Muscle layer of colon (tissue), 2 donors: Measurements from ENCODE around the gene LRMDA.

ENCODE experiments used
- H3K27ac ChIP-seq: one replicate; pipeline ENCODE4 v1.7.0; 2013; ENCODE audit warnings: low read depth, mild to moderate bottlenecking, low read length, moderate library complexity
- H3K27me3 ChIP-seq, 2 donors: one replicate each; pipeline ENCODE4 v1.7.0; 2013; ENCODE audit warnings: low read length in 2 of 2, mild to moderate bottlenecking in 2 of 2; ENCODE audit not compliant: insufficient read depth in 2 of 2, control insufficient read depth in 1 of 2
- H3K36me3 ChIP-seq: one replicate; pipeline ENCODE4 v1.7.0; 2013; ENCODE audit warnings: mild to moderate bottlenecking, low read length; ENCODE audit not compliant: insufficient read depth
- H3K4me1 ChIP-seq: one replicate; pipeline ENCODE4 v1.7.0; 2013; ENCODE audit warnings: mild to moderate bottlenecking, low read length; ENCODE audit not compliant: insufficient read depth
- H3K4me3 ChIP-seq, 2 donors: one replicate each; pipeline ENCODE4 v1.7.0; 2013; ENCODE audit warnings: low read length in 2 of 2, low read depth in 1 of 2, mild to moderate bottlenecking in 1 of 2, moderate library complexity in 1 of 2
- H3K9ac ChIP-seq: one replicate; pipeline ENCODE4 v1.7.0; 2013; ENCODE audit warnings: low read length
- H3K9me3 ChIP-seq: one replicate; pipeline ENCODE4 v1.7.0; 2013; ENCODE audit warnings: mild to moderate bottlenecking, low read length
- donor health status: abdominal sarcoma.
- donor health status: Adenocarcinoma of cecum.

The LRMDA gene

DNA sequence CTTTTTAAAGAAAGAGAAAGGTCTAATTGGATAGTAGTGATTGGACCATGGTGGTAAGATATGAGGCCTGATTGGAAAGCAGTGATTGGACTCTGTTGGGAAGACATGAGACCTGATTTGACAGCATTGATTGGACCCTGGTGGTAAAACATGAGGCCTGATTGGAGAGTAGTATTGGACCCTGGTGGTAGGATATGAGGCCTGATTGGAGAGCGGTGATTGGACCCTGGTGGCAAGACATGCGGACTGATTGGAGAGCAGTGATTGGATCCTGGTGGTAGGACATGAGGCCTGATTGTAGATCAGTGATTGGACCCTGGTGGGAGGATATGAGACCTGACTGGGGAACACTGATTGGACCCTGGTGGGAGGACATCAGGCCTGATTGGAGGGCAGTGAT is 444.3 kb downstream of the LRMDA start:
- Histone ChIP-seq H3K9ac (no peak overlapping the region), H3K27me3 (no peaks in the 10 kb centered on the region), H3K4me1 (no peaks in the 10 kb centered on the region), H3K4me3 (no peak overlapping the region), H3K36me3 (no peaks in the 10 kb centered on the region), H3K9me3 (no peaks in the 10 kb centered on the region), H3K27ac (no peak overlapping the region)

DNA sequence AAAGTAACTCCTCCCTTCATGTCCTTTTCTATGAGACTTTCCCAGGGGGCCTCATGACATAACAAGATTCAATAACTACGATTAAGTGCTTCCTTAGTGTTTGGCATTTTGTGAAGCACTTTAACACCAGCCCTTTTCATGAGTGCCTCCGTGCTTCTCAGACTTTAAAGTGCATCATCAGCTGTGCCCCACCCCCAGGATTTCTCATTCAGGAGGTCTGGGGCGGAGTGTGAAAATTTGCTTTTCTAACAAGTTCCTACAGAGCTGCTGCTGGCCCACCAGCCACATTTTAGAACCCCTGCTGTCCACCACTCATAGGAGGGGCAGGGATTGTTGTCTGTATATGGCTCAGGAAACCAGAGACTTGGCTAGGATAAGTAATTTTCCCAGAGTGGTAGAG is 445.3 kb downstream of the LRMDA start:
- Histone ChIP-seq H3K4me3 (no peak overlapping the region), H3K36me3 (no peaks in the 10 kb centered on the region), H3K9ac (no peak overlapping the region), H3K9me3 (no peaks in the 10 kb centered on the region), H3K4me1 (no peaks in the 10 kb centered on the region), H3K27ac (no peak overlapping the region), H3K27me3 (no peaks in the 10 kb centered on the region)

DNA sequence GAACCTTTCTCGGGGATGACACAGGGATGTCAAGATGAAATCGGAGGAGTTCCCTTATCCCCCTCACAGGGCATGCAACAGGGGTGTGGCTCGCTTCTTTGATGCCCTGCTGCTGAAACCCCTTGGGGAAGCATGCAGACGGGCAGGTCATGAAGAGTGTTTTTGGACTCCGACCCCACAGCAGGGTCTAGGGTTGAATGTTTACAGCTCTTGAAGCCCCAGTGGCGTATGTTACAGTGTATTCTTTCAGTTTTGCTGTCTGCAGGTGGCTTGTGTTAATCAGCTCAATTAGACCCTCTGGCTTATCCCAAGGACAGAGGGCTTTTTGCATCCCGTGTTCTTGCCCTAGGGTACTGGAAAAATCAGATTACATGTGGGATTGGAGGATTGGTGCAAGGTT is 446.5 kb downstream of the LRMDA start:
- no peaks in the 10 kb centered on the region for H3K9me3 ChIP-seq
- no peaks in the 10 kb centered on the region for H3K36me3 ChIP-seq
- no peaks in the 10 kb centered on the region for H3K27me3 ChIP-seq
- H3K4me1 ChIP-seq, result no peaks in the 10 kb centered on the region
- H3K9ac ChIP-seq, result no peak overlapping the region
- H3K4me3 ChIP-seq, result no peak overlapping the region
- H3K27ac ChIP-seq, result no peak overlapping the region

GRCh38 chr10:75878586-75878985 is 447.2 kb downstream of the LRMDA start:
- Histone ChIP-seq H3K27me3 (no peaks in the 10 kb centered on the region), H3K9me3 (no peaks in the 10 kb centered on the region), H3K9ac (no peak overlapping the region), H3K27ac (no peak overlapping the region), H3K4me3 (no peak overlapping the region), H3K4me1 (no peaks in the 10 kb centered on the region), H3K36me3 (no peaks in the 10 kb centered on the region)

DNA sequence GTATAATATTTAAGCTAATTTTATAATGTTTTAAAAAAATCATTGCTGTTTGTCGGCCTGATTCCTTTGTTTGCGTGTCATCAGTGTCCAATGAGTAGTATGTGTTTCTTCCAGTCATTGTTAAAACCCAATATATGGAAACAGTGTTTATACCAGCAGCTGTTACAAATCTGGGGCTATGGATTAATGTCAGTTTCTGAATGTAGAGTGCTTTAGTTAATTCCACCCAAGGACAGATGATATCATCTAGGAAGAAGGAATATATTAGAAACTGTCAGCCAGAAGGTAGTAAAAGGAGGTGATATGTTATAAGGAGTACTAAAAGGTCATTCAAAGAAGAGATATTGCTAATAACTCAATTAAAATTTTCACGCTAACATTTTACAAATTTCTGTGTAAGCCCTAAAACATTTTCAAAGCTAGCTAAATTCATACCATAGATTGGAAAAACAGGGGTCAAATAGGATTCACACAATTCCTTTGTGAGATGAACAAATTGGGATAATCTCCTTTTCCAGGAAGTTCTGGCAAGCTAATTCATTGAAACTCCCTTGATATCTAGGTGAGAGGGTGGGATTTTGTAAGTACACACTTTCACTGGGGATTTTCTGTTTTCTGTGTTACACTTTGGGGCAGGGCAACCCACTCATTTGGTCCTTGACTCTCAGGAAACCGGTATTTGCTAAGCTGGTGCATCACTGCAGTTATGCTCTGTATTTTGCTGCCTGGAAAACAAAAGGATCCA is 448.8 kb downstream of the LRMDA start:
- no peaks in the 10 kb centered on the region for H3K36me3 ChIP-seq
- no peak overlapping the region for H3K9ac ChIP-seq
- no peaks in the 10 kb centered on the region for H3K27me3 ChIP-seq
- H3K4me1 ChIP-seq, result no peaks in the 10 kb centered on the region
- H3K4me3 ChIP-seq, result no peak overlapping the region
- no peak overlapping the region for H3K27ac ChIP-seq
- no peaks in the 10 kb centered on the region for H3K9me3 ChIP-seq

- no peak overlapping the region for H3K27ac ChIP-seq
- H3K27me3 ChIP-seq, result no peaks in the 10 kb centered on the region
- H3K4me3 ChIP-seq, result no peak overlapping the region
- no peaks in the 10 kb centered on the region for H3K9me3 ChIP-seq
- no peaks in the 10 kb centered on the region for H3K4me1 ChIP-seq
- no peak overlapping the region for H3K9ac ChIP-seq
- H3K36me3 ChIP-seq, result no peaks in the 10 kb centered on the region
Observed at GRCh38 chr10:75883081-75884072, 452.0 kb downstream of the LRMDA start.

GRCh38 chr10:75884808-75885207 is 453.4 kb downstream of the LRMDA start:
- no peaks in the 10 kb centered on the region for H3K27me3 ChIP-seq
- no peaks in the 10 kb centered on the region for H3K36me3 ChIP-seq
- no peaks in the 10 kb centered on the region for H3K4me1 ChIP-seq
- H3K27ac ChIP-seq, result no peak overlapping the region
- no peak overlapping the region for H3K9ac ChIP-seq
- H3K9me3 ChIP-seq, result no peaks in the 10 kb centered on the region
- H3K4me3 ChIP-seq, result no peak overlapping the region

DNA sequence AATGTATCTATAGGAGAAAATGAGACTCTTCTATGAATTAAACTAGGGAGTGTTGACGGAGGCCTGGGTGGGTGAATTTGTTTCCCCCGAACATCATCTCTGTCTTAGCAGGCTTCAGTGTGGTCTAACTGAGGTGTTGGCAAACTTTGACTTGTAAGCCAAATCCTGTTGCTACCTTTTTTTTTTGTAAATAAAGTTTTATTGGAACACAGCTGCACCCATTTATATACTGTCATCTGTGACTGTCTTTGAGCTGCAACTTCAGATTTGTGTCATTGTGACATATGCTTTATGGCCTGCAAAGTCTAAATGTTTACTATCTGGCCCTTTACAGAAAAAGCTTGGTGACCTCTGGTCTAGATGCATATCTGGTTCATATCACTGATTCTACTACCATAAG is 455.9 kb downstream of the LRMDA start:
- H3K4me3 ChIP-seq, result no peak overlapping the region
- H3K9me3 ChIP-seq, result no peaks in the 10 kb centered on the region
- H3K27ac ChIP-seq, result no peak overlapping the region
- no peak overlapping the region for H3K9ac ChIP-seq
- no peaks in the 10 kb centered on the region for H3K36me3 ChIP-seq
- H3K27me3 ChIP-seq, result no peaks in the 10 kb centered on the region
- no peaks in the 10 kb centered on the region for H3K4me1 ChIP-seq

- H3K9ac ChIP-seq, result no peak overlapping the region
- no peaks in the 10 kb centered on the region for H3K27me3 ChIP-seq
Observed at GRCh38 chr10:75887992-75888680, 456.7 kb downstream of the LRMDA start.

DNA sequence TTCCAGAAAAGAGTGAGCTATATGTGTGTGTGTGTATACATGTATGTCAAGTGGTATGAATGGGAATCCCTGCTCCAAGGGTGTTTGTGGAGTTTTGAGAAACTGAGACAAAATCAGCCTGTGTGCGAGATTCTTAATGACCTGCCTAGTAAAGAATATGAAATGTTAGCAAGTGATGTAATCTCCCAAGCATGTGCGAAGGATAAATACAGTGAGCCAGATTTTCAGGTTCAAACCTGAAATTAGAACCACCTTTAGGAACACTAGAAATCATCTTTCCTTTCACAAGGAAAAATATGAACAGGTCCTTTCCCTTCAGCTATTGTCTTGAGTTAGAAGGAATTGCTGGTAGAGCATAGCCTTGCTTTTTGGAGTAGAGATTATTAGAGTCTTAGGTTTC is 457.6 kb downstream of the LRMDA start:
- no peaks in the 10 kb centered on the region for H3K27me3 ChIP-seq
- H3K9me3 ChIP-seq, result no peaks in the 10 kb centered on the region

More at GRCh38 chr10:75887992-75888680, 456.7 kb downstream of the LRMDA start:
- no peak overlapping the region for H3K4me3 ChIP-seq
- H3K27ac ChIP-seq, result no peak overlapping the region
- no peaks in the 10 kb centered on the region for H3K4me1 ChIP-seq
- H3K36me3 ChIP-seq, result no peaks in the 10 kb centered on the region
- H3K9me3 ChIP-seq, result no peaks in the 10 kb centered on the region

GRCh38 chr10:75894761-75895160 is 463.3 kb downstream of the LRMDA start:
- no peak overlapping the region for H3K27ac ChIP-seq
- H3K4me1 ChIP-seq, result no peaks in the 10 kb centered on the region
- H3K9ac ChIP-seq, result no peak overlapping the region
- no peaks in the 10 kb centered on the region for H3K9me3 ChIP-seq
- H3K4me3 ChIP-seq, result no peak overlapping the region
- H3K27me3 ChIP-seq, result no peaks in the 10 kb centered on the region
- no peaks in the 10 kb centered on the region for H3K36me3 ChIP-seq

More for the DNA sequence above, 457.6 kb downstream of the LRMDA start:
- Histone ChIP-seq H3K36me3 (no peaks in the 10 kb centered on the region), H3K4me1 (no peaks in the 10 kb centered on the region), H3K9ac (no peak overlapping the region), H3K27ac (no peak overlapping the region), H3K4me3 (no peak overlapping the region)
